PC-9 (cell line): Measurements from ENCODE around the gene CFHR5.

ENCODE experiments used
- CTCF ChIP-seq: fragments of 200-600 bp; sonication (generic); conservative IDR thresholded peaks from 2 replicates; pipeline ENCODE4 v1.6.1; 2017; ENCODE audit warnings: mixed run types, antibody characterized with exemption, mild to moderate bottlenecking, moderate library complexity
- EZH2 ChIP-seq: fragments of 200-600 bp; sonication (generic); IDR thresholded peaks from 2 replicates; pipeline ENCODE4 v1.8.0; 2017; ENCODE audit warnings: antibody characterized with exemption, low read depth

- TF ChIP-seq CTCF (no peak), EZH2 (no peak)
These were observed 40.3 kb downstream of the CFHR5 start for GRCh38 chr1:197017558-197018146.
